HEK293 (cell line): Measurements from ENCODE around the gene PPP1R27.

Experiments used
- EGR2 ChIP-seq: fragments of 450-650 bp; formaldehyde crosslinking; IDR thresholded peaks from 2 replicates; pipeline ENCODE4 v1.5.1; 2016; ENCODE audit warnings: low read depth, missing biosample characterization, missing genetic modification characterization
- GLIS1 ChIP-seq: fragments of 450-650 bp; formaldehyde crosslinking; IDR thresholded peaks from 2 replicates; pipeline ENCODE4 v1.5.1; 2016; ENCODE audit warnings: missing biosample characterization, missing genetic modification characterization
- HOXC10 ChIP-seq: sonication (generic); formaldehyde crosslinking; IDR thresholded peaks from 2 replicates; pipeline ENCODE4 v1.8.1; 2023; ENCODE audit warnings: mild to moderate bottlenecking, missing genetic modification reagents
- IKZF3 ChIP-seq: fragments of 450-650 bp; IDR thresholded peaks from 2 replicates; pipeline ENCODE4 v1.5.0; 2018; ENCODE audit warnings: missing biosample characterization, mild to moderate bottlenecking, missing genetic modification characterization, moderate library complexity
- KLF8 ChIP-seq: fragments of 450-650 bp; formaldehyde crosslinking; IDR thresholded peaks from 2 replicates; pipeline ENCODE4 v1.5.1; 2016; ENCODE audit warnings: missing biosample characterization, missing genetic modification characterization
- OSR2 ChIP-seq: fragments of 450-650 bp; formaldehyde crosslinking; IDR thresholded peaks from 2 replicates; pipeline ENCODE4 v1.5.1; 2016; ENCODE audit warnings: missing biosample characterization, missing genetic modification characterization
- SCRT1 ChIP-seq: fragments of 450-650 bp; formaldehyde crosslinking; IDR thresholded peaks from 2 replicates; pipeline ENCODE4 v1.5.1; 2016; ENCODE audit warnings: missing biosample characterization, missing genetic modification characterization, borderline replicate concordance
- WT1 ChIP-seq: fragments of 450-650 bp; formaldehyde crosslinking; IDR thresholded peaks from 2 replicates; pipeline ENCODE4 v1.5.1; 2016; ENCODE audit warnings: missing biosample characterization, missing genetic modification characterization
- ZBTB21 ChIP-seq: fragments of 450-650 bp; formaldehyde crosslinking; IDR thresholded peaks from 2 replicates; pipeline ENCODE4 v1.5.1; 2017; ENCODE audit warnings: missing biosample characterization, missing genetic modification characterization
- ZBTB7A ChIP-seq: fragments of 450-650 bp; formaldehyde crosslinking; IDR thresholded peaks from 2 replicates; pipeline ENCODE4 v1.5.1; 2016; ENCODE audit warnings: low read depth, missing biosample characterization, missing genetic modification characterization
- ZNF221 ChIP-seq: fragments of 450-650 bp; formaldehyde crosslinking; IDR thresholded peaks from 2 replicates; pipeline ENCODE4 v1.5.1; 2017; ENCODE audit warnings: missing biosample characterization, missing genetic modification characterization, borderline replicate concordance
- ZNF26 ChIP-seq: fragments of 450-650 bp; formaldehyde crosslinking; IDR thresholded peaks from 2 replicates; pipeline ENCODE4 v1.5.1; 2016; ENCODE audit warnings: missing biosample characterization, missing genetic modification characterization
- ZNF280D ChIP-seq: fragments of 450-650 bp; formaldehyde crosslinking; IDR thresholded peaks from 2 replicates; pipeline ENCODE4 v1.5.1; 2016; ENCODE audit warnings: missing biosample characterization, missing genetic modification characterization
- ZNF302 ChIP-seq: fragments of 450-650 bp; formaldehyde crosslinking; IDR thresholded peaks from 2 replicates; pipeline ENCODE4 v1.5.1; 2016; ENCODE audit warnings: missing biosample characterization, missing genetic modification characterization, low read depth
- ZNF350 ChIP-seq: fragments of 450-650 bp; formaldehyde crosslinking; IDR thresholded peaks from 2 replicates; pipeline ENCODE4 v1.5.0; 2017; ENCODE audit warnings: missing biosample characterization, mild to moderate bottlenecking, missing genetic modification characterization
- ZNF404 ChIP-seq: fragments of 450-650 bp; formaldehyde crosslinking; IDR thresholded peaks from 2 replicates; pipeline ENCODE4 v1.5.1; 2017; ENCODE audit warnings: missing biosample characterization, missing genetic modification characterization
- ZNF488 ChIP-seq: fragments of 450-650 bp; formaldehyde crosslinking; IDR thresholded peaks from 2 replicates; pipeline ENCODE4 v1.5.1; 2016; ENCODE audit warnings: missing biosample characterization, missing genetic modification characterization
- ZNF518A ChIP-seq: fragments of 450-650 bp; formaldehyde crosslinking; conservative IDR thresholded peaks from 2 replicates; pipeline ENCODE4 v1.5.1; 2016; ENCODE audit warnings: low read depth, missing biosample characterization, missing genetic modification characterization
- ZNF530 ChIP-seq: fragments of 450-650 bp; formaldehyde crosslinking; IDR thresholded peaks from 2 replicates; pipeline ENCODE4 v1.5.1; 2016; ENCODE audit warnings: low read depth, missing biosample characterization, missing genetic modification characterization
- ZNF560 ChIP-seq: fragments of 450-650 bp; formaldehyde crosslinking; IDR thresholded peaks from 2 replicates; pipeline ENCODE4 v1.5.1; 2017; ENCODE audit warnings: missing biosample characterization, missing genetic modification characterization, borderline replicate concordance
- ZNF639 ChIP-seq: fragments of 450-650 bp; formaldehyde crosslinking; IDR thresholded peaks from 2 replicates; pipeline ENCODE4 v1.5.1; 2016; ENCODE audit warnings: missing biosample characterization, missing genetic modification characterization
- ZNF658 ChIP-seq: fragments of 450-650 bp; formaldehyde crosslinking; IDR thresholded peaks from 2 replicates; pipeline ENCODE4; 2016; ENCODE audit warnings: missing biosample characterization, missing genetic modification characterization
- ZNF692 ChIP-seq: fragments of 450-650 bp; formaldehyde crosslinking; IDR thresholded peaks from 2 replicates; pipeline ENCODE4 v1.5.1; 2016; ENCODE audit warnings: missing biosample characterization, missing genetic modification characterization
- ZNF701 ChIP-seq: fragments of 450-650 bp; formaldehyde crosslinking; IDR thresholded peaks from 2 replicates; pipeline ENCODE4 v1.5.1; 2016; ENCODE audit warnings: missing biosample characterization, missing genetic modification characterization
- ZNF837 ChIP-seq: fragments of 450-650 bp; formaldehyde crosslinking; IDR thresholded peaks from 2 replicates; pipeline ENCODE4 v1.5.1; 2016; ENCODE audit warnings: missing biosample characterization, missing genetic modification characterization

Gene PPP1R27

GRCh38 chr17:81869221-81870130 lies 34.6 kb upstream of the PPP1R27 start (continued):
- TF ChIP-seq EGR2 (tag by site-specific recombination), result peak; percentile 75
- peak; percentile 58; the same call in 1 of the 2 replicates for TF ChIP-seq IKZF3 (tag by site-specific recombination)
- TF ChIP-seq ZNF488 (tag by site-specific recombination), result no peak
- no peak for TF ChIP-seq HOXC10 (CRISPR knock-in tag)
- TF ChIP-seq WT1 (tag by site-specific recombination), result peak; percentile 53; the same call in 1 of the 2 replicates
- TF ChIP-seq ZNF701 (tag by site-specific recombination), result no peak
- TF ChIP-seq GLIS1, result peak; percentile 97
- no peak; the same call in 1 of the 2 replicates for TF ChIP-seq ZNF692
- no peak for TF ChIP-seq ZBTB21
- TF ChIP-seq ZNF560, result no peak
- peak; percentile 17; the same call in 1 of the 2 replicates for TF ChIP-seq KLF8
- TF ChIP-seq ZNF404 (tag by site-specific recombination), result no peak
- TF ChIP-seq ZNF280D (tag by site-specific recombination), result no peak
- TF ChIP-seq ZNF221 (tag by site-specific recombination), result no peak
- TF ChIP-seq ZNF26, result no peak
- no peak for TF ChIP-seq ZNF658 (tag by site-specific recombination)
- no peak for TF ChIP-seq ZNF350 (tag by site-specific recombination)
- no peak for TF ChIP-seq OSR2 (tag by site-specific recombination)
- TF ChIP-seq ZNF639 (tag by site-specific recombination), result peak; percentile 48; the same call in 1 of the 2 replicates
- TF ChIP-seq SCRT1 (tag by site-specific recombination), result peak; percentile 90
- TF ChIP-seq ZNF837, result 0 out of 2 replicates have a peak, but pooled peaks have one; percentile 8
- peak; percentile 74; the same call in 1 of the 2 replicates for TF ChIP-seq ZBTB7A (tag by site-specific recombination)
- TF ChIP-seq ZNF518A, result no peak
- no peak for TF ChIP-seq ZNF530 (tag by site-specific recombination)
- no peak for TF ChIP-seq ZNF302 (tag by site-specific recombination)
